Neural progenitor cell (in vitro differentiated cells): ENCODE measurements around the gene ATP5MK.

ENCODE experiments used
- CTCF ChIP-seq: fragments of 200-600 bp; sonication (generic); IDR thresholded peaks from 2 replicates; pipeline ENCODE4 v1.5.1; 2017; ENCODE audit warnings: antibody characterized with exemption, mild to moderate bottlenecking
- EZH2phosphoT487 ChIP-seq: fragments of 200-600 bp; sonication (generic); IDR thresholded peaks from 2 replicates; pipeline ENCODE4 v1.6.1; 2017; ENCODE audit warnings: antibody characterized with exemption

DNA sequence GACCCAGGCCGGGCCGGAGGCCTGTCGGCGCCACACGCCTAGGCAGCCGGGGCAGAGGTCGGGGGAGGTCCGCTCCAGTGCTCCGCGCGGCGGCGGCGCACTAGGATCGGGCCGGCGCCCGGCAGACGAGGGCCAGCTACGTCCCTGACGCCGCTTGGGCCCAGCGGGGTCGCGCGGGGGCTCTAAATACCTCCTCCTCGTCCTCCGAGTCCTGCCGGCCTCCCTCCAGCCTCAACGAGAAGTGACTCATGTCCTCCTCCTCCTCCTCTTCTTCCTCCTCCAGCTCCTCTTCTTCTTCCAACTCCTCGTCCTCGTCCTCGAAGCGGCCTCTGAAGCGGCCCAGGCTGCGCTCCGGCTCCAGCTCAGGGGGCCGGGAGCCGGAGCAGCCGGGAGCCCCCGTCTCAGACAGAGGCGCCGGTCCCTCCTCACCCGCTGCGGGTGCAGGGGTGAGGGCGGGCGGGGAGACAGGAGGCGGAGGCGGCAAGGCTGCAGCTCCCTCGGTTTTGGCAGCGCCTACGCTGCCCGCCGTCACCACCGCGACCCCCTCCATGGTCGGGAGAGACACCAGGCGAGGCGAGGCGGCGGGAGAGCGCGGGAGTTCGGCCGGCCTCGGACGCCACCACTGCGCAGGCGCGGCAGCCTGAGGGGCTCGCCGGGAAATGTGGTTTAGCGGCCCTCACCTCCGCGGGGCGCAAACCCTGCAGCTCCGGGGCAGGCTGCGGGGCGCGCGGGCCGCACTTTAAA lies 45.6 kb downstream of the ATP5MK start, which contains the start of gene PCGF6:
- TF ChIP-seq CTCF (no peak), EZH2phosphoT487 (no peak)
